Cerebellar cortex (tissue), 1 donor: ENCODE measurements around the gene RRBP1.

Source experiments
- DNase-seq: peaks from one replicate; pipeline ENCODE4 v3.0.0-alpha.2; 2015; ENCODE audit warnings: low spot score

Gene RRBP1

DNA sequence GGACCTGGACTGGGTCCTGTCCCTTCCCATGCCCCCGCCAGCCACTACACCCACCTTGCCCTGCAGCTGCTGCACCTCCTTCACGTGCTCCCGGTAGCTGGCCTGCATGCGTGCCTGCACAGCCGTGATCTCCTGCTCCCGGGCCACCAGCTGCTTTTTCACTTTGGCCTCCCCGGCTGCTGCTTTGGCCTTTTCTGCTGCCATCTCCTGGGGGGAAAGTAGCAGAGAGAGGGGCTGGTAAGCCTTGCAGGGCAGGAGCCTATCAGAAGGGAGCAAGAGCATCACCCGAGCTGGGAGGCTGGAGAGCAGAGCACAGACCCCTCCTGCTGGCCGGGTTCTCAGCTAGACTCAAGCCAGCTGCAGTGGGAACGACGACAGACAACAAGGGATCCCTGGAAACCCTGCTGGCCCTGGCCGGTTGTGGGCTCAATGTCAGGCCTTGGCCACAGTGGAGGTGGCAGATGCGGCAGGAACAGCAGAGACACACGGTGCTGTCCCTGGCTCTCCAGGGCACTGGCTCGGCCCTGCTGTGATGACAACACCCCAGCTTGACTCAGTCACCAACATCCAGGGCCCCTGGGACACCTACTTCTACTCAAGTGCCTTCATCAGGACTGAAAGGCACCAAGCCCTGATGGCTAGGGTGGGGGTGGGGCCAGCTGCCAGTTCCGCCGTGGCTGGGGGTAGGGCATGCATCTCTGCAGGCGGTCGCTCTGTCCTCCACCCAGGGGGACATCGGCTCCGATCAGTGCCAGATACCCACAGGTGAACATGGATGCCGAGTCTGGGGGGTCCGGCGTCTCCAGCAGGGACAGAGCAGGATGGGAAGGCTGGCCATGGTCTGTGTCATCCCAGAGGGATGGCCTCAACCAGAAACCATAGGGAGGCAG is 45.3 kb downstream of the RRBP1 start:
- DNase-seq = no peak

DNA sequence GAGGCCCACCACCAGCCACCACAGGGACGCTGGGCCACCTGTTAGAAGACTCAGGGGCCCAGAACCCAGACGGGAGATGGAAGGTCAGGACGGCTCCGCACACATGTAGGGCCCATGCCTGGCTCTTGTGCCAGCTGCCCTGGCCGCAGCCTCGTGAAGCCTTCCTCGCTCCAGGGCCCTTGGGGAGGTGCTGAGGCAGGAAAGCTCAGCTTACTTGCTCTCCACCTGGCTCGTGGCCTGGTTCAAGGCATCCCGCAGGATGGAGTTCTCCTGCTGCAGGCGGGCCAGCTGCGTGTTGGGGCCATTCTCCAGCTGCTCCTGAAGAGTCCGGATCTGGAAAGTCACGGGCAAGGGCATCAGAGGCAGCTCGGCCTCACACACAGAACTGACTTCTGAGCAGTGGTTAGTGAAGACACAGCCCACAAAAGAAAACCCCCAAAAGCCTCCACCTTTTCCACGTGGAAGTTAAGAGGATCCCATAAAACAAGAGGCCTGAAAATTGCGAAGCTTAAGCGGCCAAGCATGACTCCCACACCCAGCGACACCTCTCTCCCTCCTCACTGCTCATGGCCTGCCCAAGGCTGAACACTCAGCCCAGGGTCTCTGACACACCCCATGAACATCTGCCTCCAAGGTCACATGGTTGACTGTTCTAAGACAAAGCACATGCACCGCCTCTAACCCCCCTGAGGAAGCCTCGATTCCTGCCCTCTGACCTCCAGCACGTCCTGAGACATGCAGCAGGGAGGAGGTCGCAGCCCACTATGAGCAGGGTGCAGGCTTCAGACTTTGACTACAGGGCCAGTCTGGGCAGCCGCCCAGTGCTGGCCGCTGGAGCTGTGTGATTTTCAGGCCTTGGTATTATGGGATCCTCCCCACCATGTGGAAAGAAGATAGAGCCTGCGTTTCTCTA is 46.5 kb downstream of the RRBP1 start:
- DNase-seq = no peak

- no peak for DNase-seq
Observed at GRCh38 chr20:17634661-17635331, 47.2 kb downstream of the RRBP1 start.

- DNase-seq = no peak
Observed at GRCh38 chr20:17633850-17634500, 48.1 kb downstream of the RRBP1 start.

DNA sequence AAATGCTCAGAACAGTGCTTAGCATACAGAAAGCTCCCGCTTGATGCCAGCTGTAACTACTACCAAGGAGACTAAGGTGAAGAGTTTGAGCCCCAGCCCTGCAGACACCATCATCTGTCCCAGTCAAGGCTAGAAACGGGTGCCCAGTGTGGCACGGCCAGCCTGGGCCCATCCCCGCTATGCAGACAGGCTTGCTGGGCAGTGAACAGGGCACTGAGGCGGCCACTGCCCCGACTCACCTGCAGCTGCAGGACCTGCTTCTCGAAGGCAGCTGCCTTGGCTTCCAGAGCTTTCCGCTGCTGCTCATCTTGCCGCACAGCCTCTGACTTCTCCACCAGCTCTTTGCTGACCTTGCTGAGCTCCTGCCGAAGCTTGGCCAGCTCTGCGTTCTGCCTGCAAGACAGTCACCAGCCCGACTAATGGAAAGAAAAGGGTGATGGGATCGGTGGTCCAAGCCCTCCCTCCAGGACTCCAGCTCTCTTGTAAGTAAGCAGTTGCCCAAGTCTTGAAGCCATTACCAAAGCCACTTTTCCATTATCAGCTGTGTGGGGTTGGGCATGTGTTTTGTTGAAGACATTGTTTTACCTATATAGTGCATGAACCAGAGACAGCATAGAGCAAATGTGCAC is 48.7 kb downstream of the RRBP1 start:
- DNase-seq = no peak

DNA sequence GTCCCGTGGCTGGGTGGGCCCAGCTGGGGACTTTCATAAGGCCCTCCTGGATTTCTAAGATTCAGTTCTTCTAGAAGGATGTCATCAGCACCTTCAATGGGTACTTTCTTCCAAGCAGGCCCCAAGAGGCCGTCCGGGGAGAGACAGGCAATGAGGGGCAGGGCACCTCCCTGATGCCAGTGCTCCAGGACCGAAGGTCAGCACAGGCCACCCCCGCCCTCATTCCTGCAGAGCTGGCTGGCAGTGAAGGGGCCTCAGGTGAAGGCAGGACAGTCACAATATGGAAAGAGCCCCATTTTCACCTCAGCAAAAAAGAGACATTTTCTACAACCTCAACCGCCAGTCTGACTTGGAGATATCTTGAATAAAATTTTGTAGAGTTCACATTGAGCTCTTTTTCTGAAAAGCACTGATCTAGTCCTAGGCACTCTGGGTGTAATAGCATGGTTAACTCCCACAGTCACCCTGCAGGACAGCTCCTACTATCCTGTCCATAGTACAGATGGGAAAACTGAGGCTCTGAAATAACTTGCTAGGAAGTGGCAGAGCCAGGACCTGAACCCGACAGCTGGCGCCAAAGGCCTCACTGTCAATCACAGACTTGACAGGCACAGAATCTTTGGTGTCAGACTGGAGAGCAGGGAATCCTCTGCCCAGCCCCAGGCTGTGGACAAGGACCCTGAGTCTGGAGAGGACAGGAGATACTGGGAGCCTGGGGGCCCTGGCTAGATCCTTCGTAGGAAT is 50.3 kb downstream of the RRBP1 start:
- DNase-seq = no peak

DNA sequence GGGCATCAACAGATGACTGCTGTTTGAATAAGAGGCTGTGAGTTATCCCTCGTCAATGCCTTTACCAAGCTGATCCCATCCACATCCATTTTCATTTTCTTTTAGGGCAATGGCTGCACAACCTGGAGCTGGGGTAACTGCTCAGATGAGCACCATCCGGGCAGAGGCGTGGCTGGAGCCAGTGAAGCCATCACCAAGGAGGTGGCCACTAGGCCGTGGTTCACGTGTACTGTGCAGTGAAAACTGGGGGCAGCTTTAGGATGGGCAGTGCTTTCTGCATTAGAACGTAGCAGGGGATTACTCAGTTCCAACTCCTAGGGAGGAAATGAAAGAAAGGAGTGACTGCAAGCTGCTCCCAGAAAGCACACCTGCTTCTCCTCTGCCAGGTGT is 51.2 kb downstream of the RRBP1 start:
- DNase-seq = no peak

DNA sequence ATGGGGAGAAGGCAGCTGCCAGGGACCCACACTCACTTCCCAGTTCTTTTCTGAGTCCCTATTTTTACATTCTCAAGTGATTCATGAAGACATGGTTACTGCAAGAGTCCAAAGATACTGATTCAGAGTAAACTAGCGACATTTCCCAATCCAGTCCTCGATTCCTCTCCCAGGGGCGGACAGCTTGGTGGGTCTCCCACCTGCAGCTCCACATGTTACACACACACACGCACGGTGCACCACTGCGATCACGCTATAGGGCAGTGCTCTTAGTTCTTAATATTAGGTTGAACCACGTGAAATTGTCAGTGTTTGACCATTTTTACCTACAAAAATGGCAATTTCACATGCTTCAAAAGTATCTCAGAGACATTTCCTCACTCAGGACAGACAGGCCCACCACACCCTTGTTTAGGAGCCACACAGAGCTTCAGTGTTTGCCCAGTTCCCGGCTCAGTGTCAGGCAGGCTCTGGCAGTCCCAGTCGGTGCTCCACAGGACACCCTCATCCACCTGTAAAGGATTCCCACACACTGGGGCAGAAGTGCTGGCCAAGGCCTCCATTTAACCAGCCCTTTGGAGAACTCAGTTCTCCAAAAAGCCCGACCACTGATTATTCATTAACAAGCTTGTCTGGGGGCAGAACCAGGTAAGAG is 51.8 kb downstream of the RRBP1 start:
- DNase-seq = no peak

- DNase-seq = no peak
Observed at GRCh38 chr20:17629678-17630089, 52.4 kb downstream of the RRBP1 start.

- DNase-seq = no peak
Observed at GRCh38 chr20:17629025-17629424, 53.0 kb downstream of the RRBP1 start.

DNA sequence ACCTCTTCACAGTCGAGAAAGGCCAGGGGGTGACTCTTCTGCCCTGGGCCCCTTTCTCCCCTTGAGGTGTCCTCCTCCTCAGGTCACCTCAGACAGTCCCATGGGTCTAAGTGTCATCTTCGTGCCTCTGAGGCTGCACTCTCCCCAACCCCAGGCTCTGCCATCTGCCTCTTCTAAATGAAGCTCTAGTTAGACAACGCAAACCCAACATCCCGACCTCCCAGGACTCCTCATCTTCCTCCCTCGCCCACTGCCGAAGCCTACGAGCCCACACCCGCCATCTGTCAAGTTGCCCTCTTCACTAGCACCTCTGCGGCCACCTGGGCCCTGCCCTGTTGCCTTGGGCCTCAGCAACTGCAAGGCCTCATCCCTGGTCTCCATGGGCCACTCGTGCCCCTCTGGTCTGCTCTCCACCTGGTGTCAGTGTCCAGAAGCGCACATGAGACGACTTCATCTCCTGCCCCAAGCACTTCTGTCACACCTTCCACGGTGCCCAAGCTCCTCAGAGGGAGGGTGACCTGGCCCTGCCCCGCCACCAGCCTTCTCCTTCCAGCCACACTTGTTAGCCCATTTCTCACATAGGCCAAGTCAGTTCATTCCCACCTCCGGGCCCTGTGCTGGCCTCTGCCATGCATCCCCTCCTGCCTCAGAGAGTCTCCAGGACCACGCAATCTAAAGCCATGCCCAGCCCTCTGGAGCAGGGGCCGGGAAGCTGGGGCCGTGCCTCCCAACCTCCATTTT is 53.8 kb downstream of the RRBP1 start:
- DNase-seq = no peak

DNA sequence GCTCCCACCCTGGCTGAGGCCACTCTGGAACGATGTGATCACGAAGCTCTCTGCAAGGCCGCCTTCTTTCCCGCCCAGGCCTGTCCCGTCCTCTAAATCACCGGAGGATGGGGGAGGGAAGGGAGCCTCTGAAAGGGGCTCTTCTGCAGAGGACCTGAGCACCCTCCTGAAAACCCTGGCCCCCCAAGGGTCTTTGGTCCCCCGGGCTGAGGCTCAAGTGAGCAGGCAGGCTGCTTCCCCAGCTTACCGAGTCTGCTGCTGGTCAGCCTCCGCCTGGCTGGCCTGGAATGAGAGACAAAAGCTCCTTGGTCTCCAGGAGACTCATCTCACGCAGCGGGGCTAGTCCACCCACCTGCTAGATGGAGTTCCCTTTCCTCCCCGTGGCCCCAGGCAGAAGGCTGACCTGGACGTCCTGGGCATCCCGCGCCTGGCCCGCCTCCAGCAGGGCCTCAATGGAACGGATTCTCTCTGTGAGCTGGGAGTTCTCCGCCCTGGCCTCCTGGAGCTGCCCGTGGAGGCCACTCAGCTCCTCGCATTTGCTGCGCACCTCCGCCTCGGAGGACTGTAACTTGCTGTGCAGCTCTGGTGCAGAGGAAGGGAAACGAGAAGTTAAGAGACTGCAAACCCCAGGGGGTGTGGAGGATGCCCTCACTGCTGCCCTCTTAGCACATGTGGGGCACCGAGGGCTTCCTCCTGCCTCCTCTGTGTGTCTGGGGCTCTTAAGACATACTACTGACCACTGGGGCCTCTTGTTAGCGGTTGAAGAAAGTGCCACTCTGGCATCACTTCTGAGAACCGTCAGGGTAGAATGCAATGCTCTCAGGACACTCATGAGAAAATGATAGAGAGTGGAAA is 54.7 kb downstream of the RRBP1 start:
- DNase-seq = no peak

DNA sequence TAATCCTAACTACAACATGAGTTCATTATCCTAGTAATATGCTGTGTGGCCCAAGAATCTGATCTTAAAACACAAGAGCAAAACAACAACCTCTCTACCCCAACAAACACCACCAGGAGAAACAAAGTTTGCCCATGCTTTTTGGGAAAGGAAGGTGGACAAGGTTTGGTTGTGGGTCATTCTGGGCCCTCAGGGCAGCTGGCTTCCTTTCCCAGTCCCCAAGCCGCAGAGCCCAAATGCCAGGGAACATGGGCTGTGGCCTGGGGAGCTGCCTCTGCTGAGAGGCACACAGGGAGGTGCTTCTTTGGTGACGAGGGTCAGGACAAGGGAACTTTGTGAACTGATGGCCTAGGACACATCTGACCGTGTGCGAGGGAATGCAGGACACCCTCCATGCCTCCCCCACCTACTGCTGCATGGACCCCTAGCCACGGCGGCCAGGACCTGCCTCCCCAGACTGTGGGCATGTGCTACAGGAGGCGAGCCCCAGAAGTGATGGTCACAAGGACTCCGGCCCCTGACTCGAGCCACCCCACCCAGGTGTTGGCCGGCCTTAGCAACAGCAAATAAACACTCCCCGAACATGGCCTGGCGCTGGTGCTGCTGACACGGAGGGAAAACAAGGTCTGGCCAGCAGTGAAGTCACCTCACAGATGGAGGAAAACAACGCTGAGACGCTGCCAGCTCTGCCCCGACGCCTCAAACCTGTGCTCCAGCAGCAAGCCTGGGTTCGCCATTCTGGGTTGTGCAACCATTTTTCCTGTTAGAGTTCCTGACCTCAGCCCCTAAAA is 55.6 kb downstream of the RRBP1 start:
- peak; percentile 34 for DNase-seq

GRCh38 chr20:17625246-17626051 is 56.6 kb downstream of the RRBP1 start:
- no peak for DNase-seq

DNA sequence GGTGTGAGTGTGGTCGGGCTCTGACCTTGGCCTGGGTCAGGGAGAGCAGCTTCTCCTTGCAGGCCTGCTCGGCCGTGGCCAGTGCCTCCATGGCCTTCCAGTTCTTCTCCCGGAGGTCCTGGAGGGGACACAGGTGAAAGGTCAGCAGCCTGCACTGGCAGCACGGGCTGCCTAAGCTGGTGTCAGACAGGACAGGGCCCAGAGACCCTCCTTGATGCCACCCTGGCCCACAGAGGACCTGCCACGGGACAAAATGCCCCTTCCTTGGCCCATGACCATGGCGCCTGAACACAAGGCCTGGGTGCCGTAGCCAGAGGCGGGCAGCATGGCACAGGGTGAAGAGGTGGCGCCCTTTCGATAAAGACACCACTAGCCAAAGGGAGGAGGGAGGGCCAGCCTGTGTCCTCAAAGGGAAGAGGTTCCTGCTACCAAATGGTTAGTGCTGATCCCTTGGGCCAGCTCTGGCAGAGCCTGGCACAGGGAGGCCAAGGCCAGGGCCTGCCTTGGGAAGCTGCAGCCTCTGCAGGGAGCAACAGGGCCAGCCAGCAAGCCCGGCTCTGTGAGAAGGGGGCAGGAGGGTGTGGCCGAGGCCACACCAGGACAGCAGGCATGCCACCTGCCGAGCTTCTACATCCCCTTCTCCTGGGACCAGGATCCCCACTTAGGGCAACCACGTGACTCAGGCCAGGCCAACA is 57.3 kb downstream of the RRBP1 start:
- DNase-seq = no peak

DNA sequence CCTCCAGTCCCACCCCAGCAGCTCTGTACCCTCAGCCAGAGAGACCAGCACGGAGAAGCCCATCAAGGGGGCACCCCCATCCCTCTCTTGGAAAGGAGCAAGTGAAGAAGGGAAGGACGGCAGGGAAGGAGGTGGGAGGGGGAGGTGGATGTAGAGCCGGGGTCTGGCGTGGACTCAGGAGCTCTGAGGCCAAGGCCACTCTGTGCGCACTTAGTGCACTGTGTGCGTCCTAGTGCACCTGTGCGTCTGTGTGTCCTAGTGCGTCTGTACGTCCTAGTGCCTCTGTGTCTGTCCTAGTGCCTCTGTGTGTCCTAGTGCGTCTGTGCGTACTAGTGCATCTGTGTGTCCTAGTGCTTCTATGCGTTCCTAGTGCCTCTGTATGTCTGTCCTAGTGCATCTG is 58.0 kb downstream of the RRBP1 start:
- no peak for DNase-seq
